GM21717 (cell line): ENCODE data around the gene MROH2A.

ENCODE experiments used
- ATAC-seq: cut with Tn5 transposase; IDR thresholded peaks from one replicate; pipeline ENCODE4 v1.9.1; 2021; ENCODE audit warnings: mild to moderate bottlenecking, moderate library complexity; ENCODE audit not compliant: unreplicated experiment

The MROH2A gene

GRCh38 chr2:233817995-233818638 lies 40.0 kb downstream of the MROH2A start:
- no peak for ATAC-seq

GRCh38 chr2:233818639-233819621 lies 40.8 kb downstream of the MROH2A start:
- no peak for ATAC-seq

- ATAC-seq, result no peak
Observed at GRCh38 chr2:233819884-233820773, 42.0 kb downstream of the MROH2A start.

GRCh38 chr2:233820774-233821105 lies 42.6 kb downstream of the MROH2A start:
- no peak for ATAC-seq

GRCh38 chr2:233821196-233821595 lies 43.1 kb downstream of the MROH2A start:
- ATAC-seq, result no peak

- ATAC-seq, result no peak
Observed at GRCh38 chr2:233821709-233822100, 43.6 kb downstream of the MROH2A start.

GRCh38 chr2:233822101-233822771 lies 44.1 kb downstream of the MROH2A start:
- no peak for ATAC-seq

GRCh38 chr2:233822781-233823730 lies 44.9 kb downstream of the MROH2A start:
- ATAC-seq, result no peak

GRCh38 chr2:233823731-233824121 lies 45.6 kb downstream of the MROH2A start:
- no peak for ATAC-seq

GRCh38 chr2:233824373-233824772 lies 46.2 kb downstream of the MROH2A start:
- ATAC-seq, result no peak

GRCh38 chr2:233828546-233829192 lies 50.5 kb downstream of the MROH2A start:
- ATAC-seq, result no peak

GRCh38 chr2:233829193-233830110 lies 51.3 kb downstream of the MROH2A start:
- no peak for ATAC-seq

GRCh38 chr2:233830111-233830802 lies 52.1 kb downstream of the MROH2A start:
- no peak for ATAC-seq

- ATAC-seq, result no peak
Observed at GRCh38 chr2:233831011-233831721, 53.0 kb downstream of the MROH2A start.

- no peak for ATAC-seq
Observed at GRCh38 chr2:233831861-233832260, 53.7 kb downstream of the MROH2A start.

GRCh38 chr2:233832414-233832813 lies 54.3 kb downstream of the MROH2A start:
- no peak for ATAC-seq

GRCh38 chr2:233832869-233833311 lies 54.8 kb downstream of the MROH2A start:
- ATAC-seq, result no peak
